B cell (primary cell): ENCODE data around the gene SERGEF.

Source experiments
- EZH2 ChIP-seq: IDR thresholded peaks from 2 replicates; pipeline ENCODE4 v1.6.1; 2012; ENCODE audit warnings: borderline replicate concordance, low read depth, mild to moderate bottlenecking, moderate library complexity, low read length; ENCODE audit not compliant: insufficient read depth, poor library complexity, severe bottlenecking
- TF ChIP-seq, protein P1 (sequence below): fragments of 200-600 bp; IDR thresholded peaks from one replicate; pipeline ENCODE4 v1.8.0; 2022; ENCODE audit warnings: antibody characterized with exemption, mild to moderate bottlenecking

- TF ChIP-seq, protein P1, sequence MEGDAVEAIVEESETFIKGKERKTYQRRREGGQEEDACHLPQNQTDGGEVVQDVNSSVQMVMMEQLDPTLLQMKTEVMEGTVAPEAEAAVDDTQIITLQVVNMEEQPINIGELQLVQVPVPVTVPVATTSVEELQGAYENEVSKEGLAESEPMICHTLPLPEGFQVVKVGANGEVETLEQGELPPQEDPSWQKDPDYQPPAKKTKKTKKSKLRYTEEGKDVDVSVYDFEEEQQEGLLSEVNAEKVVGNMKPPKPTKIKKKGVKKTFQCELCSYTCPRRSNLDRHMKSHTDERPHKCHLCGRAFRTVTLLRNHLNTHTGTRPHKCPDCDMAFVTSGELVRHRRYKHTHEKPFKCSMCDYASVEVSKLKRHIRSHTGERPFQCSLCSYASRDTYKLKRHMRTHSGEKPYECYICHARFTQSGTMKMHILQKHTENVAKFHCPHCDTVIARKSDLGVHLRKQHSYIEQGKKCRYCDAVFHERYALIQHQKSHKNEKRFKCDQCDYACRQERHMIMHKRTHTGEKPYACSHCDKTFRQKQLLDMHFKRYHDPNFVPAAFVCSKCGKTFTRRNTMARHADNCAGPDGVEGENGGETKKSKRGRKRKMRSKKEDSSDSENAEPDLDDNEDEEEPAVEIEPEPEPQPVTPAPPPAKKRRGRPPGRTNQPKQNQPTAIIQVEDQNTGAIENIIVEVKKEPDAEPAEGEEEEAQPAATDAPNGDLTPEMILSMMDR = no peak
- TF ChIP-seq EZH2 = no peak
Measured at GRCh38 chr11:17777086-17777737, 235.6 kb downstream of the SERGEF start.
